Mucosa of gallbladder (tissue), 1 donor: ENCODE data around the gene ARHGAP19. TPM values are rescaled to one million over a fixed set of nuclear protein-coding genes. Genes with fewer than 3 reads are reported as not detected.
"Not testable (repeated sequence)": the region's sequence is repeated elsewhere in the genome, so short reads cannot be mapped to it uniquely, and the experiment has no call there.

Source experiments
- DNase-seq: peaks from one replicate; pipeline ENCODE4 v3.0.0-alpha.2; 2020; ENCODE audit warnings: low spot score
- total RNA-seq: library from RNA; stranded (reverse); gene quantifications from one replicate; pipeline ENCODE4 v1.2.1, GENCODE V29; 2021
- donor health status: DM: no; HTN: no; CAD: no.

The ARHGAP19 gene
- total RNA-seq, 1 donor from 2014 or later = 10.9 TPM

- DNase-seq = peak; percentile 25
Observed at GRCh38 chr10:97321032-97321803, 28.8 kb upstream of the ARHGAP19 start.

- DNase-seq = no peak
Observed at GRCh38 chr10:97320480-97321031, 28.1 kb upstream of the ARHGAP19 start.

- DNase-seq = peak; percentile 37
Observed at GRCh38 chr10:97319671-97320479, 27.4 kb upstream of the ARHGAP19 start.

- DNase-seq = peak; percentile 89
Observed at GRCh38 chr10:97318772-97319651, 26.6 kb upstream of the ARHGAP19 start, which contains the start of gene FRAT1. Gene FRAT1, plus strand, starts transcription at chr10:97319271. Its CDS starts 183 bp downstream, at chr10:97319454.

GRCh38 chr10:97314671-97315070 is 22.2 kb upstream of the ARHGAP19 start:
- DNase-seq = no peak

- no peak for DNase-seq
Observed at GRCh38 chr10:97312897-97313296, 20.5 kb upstream of the ARHGAP19 start.

- no peak for DNase-seq
Observed at GRCh38 chr10:97311111-97311626, 18.7 kb upstream of the ARHGAP19 start.

- no peak for DNase-seq
Observed at GRCh38 chr10:97307866-97308780, 15.7 kb upstream of the ARHGAP19 start.

GRCh38 chr10:97307441-97307840 is 15.0 kb upstream of the ARHGAP19 start:
- no peak for DNase-seq

- DNase-seq = no peak
Observed at GRCh38 chr10:97302088-97302791, 9.8 kb upstream of the ARHGAP19 start.

- no peak for DNase-seq
Observed at GRCh38 chr10:97300980-97301379, 8.5 kb upstream of the ARHGAP19 start.

- DNase-seq = no peak
Observed at GRCh38 chr10:97298223-97298571, 5.8 kb upstream of the ARHGAP19 start.

- DNase-seq = peak; percentile 28
Observed at GRCh38 chr10:97297556-97298222, 5.3 kb upstream of the ARHGAP19 start.

GRCh38 chr10:97292862-97293198 is 393 bp upstream of the ARHGAP19 start:
- no peak for DNase-seq

GRCh38 chr10:97291357-97292096 is 910 bp downstream of the ARHGAP19 start:
- DNase-seq = no peak

GRCh38 chr10:97290576-97291356 is 1.7 kb downstream of the ARHGAP19 start:
- DNase-seq = not testable (repeated sequence)

- DNase-seq = not testable (repeated sequence)
Observed at GRCh38 chr10:97290076-97290475, 2.4 kb downstream of the ARHGAP19 start.

- no peak for DNase-seq
Observed at GRCh38 chr10:97280783-97281182, 11.7 kb downstream of the ARHGAP19 start.
